Natural killer cell (primary cell): ENCODE measurements around the gene SMAD3. TPM values are rescaled to one million over a fixed set of nuclear protein-coding genes. Genes with fewer than 3 reads are reported as not detected.

Experiments used
- ATAC-seq, 3 donors: fragments of 150-1000 bp in 2 of 3; fragments of 200-7000 bp in 1 of 3; cut with Tn5 transposase; 1 replicate in 1 of 3; 2 replicates in 2 of 3; pipeline ENCODE4 v1.10.0; 2021; ENCODE audit warnings: mild to moderate bottlenecking in 2 of 3, moderate library complexity in 2 of 3
- DNase-seq, 2 donors: peaks; one replicate each; pipeline versions ENCODE4 v3.0.0 to v3.0.0-alpha.2; 2013 to 2021; ENCODE audit warnings: mixed read lengths in 1 of 2
- H3K27ac ChIP-seq: one replicate; pipeline ENCODE4 v1.5.1; 2013; ENCODE audit warnings: mild to moderate bottlenecking, low read length
- H3K27me3 ChIP-seq: one replicate; pipeline ENCODE4 v1.6.1; 2013; ENCODE audit warnings: low read length; ENCODE audit not compliant: control insufficient read depth, insufficient read depth
- H3K36me3 ChIP-seq: one replicate; pipeline ENCODE4 v1.6.1; 2013; ENCODE audit warnings: low read length; ENCODE audit not compliant: control insufficient read depth, insufficient read depth
- H3K4me1 ChIP-seq: one replicate; pipeline ENCODE4 v1.6.1; 2013; ENCODE audit warnings: low read length; ENCODE audit not compliant: control insufficient read depth, insufficient read depth
- H3K4me3 ChIP-seq: one replicate; pipeline ENCODE4 v1.5.1; 2013; ENCODE audit warnings: low read length
- H3K9me3 ChIP-seq: one replicate; pipeline ENCODE4 v1.6.1; 2013; ENCODE audit warnings: low read length; ENCODE audit not compliant: control insufficient read depth, insufficient read depth
- H3K27ac Mint-ChIP-seq, 2 donors: one replicate each; pipeline ENCODE4 v1.8.0; 2022; ENCODE audit warnings: mild to moderate bottlenecking in 2 of 2, mixed read lengths in 2 of 2, moderate library complexity in 1 of 2
- H3K27me3 Mint-ChIP-seq, 2 donors: one replicate each; pipeline ENCODE4 v1.8.0; 2022; ENCODE audit warnings: low read depth in 2 of 2, mixed read lengths in 2 of 2
- H3K36me3 Mint-ChIP-seq: one replicate; pipeline ENCODE4 v1.8.0; 2022; ENCODE audit warnings: mixed read lengths
- H3K4me1 Mint-ChIP-seq, 2 donors: one replicate each; pipeline ENCODE4 v1.8.0; 2022; ENCODE audit warnings: mixed read lengths in 2 of 2
- H3K4me3 Mint-ChIP-seq: one replicate; pipeline ENCODE4 v1.8.0; 2022; ENCODE audit warnings: mild to moderate bottlenecking, moderate library complexity, mixed read lengths
- H3K9me3 Mint-ChIP-seq, 2 donors: one replicate each; pipeline ENCODE4 v1.8.0; 2022; ENCODE audit warnings: mixed read lengths in 2 of 2
- CTCF ChIP-seq: fragments of 200-600 bp; IDR thresholded peaks from one replicate; pipeline ENCODE4 v1.8.0; 2022; ENCODE audit warnings: antibody characterized with exemption
- WGBS: methylation state at CpG from one replicate; pipeline ENCODE4 v1.1.7; 2013; ENCODE audit warnings: missing lambda C conversion rate; ENCODE audit not compliant: insufficient coverage; 5-methylcytosine and 5-hydroxymethylcytosine counted together
- intact Hi-C: fragments of 100-400 bp; cut with micrococcal nuclease; formaldehyde crosslinking; loops from one replicate; pipeline ENCODE4 v1.14.2; 2022
- total RNA-seq, 4 donors: library from RNA; stranded (reverse); fragments of 120-200 nt in 1 of 4; gene quantifications; one replicate each; pipeline versions ENCODE4 v1.2.3 to v1.2.4, GENCODE V29; 2013 to 2022

Gene SMAD3
- total RNA-seq, 3 donors from 2014 or later (not counting 1 experiment from before 2014, with no cell fraction given) = 47.1 to 72.6 (median 63.0) TPM

- Mint-ChIP-seq H3K9me3 (no peaks in the 10 kb centered on the region), H3K27me3 (no peaks in the 10 kb centered on the region), H3K36me3 (peaks cover 7% of the 10 kb centered on the region), H3K4me3 (no peak overlapping the region), H3K4me1 (peaks cover 19 to 29% of the 10 kb centered on the region in 2 donors), H3K27ac (peak overlapping the region; percentile 69 to 80)
- intact Hi-C loops = loop anchor here (2.0 kb wide), 1 partner anchor 238 kb away; no protein-coding TSS in a partner anchor
- Histone ChIP-seq H3K9me3 (no peaks in the 10 kb centered on the region), H3K4me3 (no peak overlapping the region), H3K27me3 (no peaks in the 10 kb centered on the region), H3K36me3 (peaks cover 52% of the 10 kb centered on the region), H3K27ac (peak overlapping the region; percentile 21), H3K4me1 (peaks cover 21% of the 10 kb centered on the region)
- ATAC-seq (no peak), DNase-seq (no peak)
- WGBS = 95% methylated on average over 5 of the region's 6 CpGs
- TF ChIP-seq CTCF = no peak
Observed at GRCh38 chr15:67185051-67185450, 119.6 kb downstream of the SMAD3 start.

GRCh38 chr15:67185621-67186225 is 120.3 kb downstream of the SMAD3 start:
- Histone ChIP-seq H3K27ac (peak overlapping the region; percentile 21), H3K36me3 (peaks cover 58% of the 10 kb centered on the region), H3K27me3 (no peaks in the 10 kb centered on the region), H3K4me3 (no peak overlapping the region), H3K9me3 (no peaks in the 10 kb centered on the region), H3K4me1 (peaks cover 21% of the 10 kb centered on the region)
- TF ChIP-seq CTCF = no peak
- WGBS = 47% methylated on average over 9 of the region's 9 CpGs
- intact Hi-C loops = loop anchor here (2.0 kb wide), 1 partner anchor 239 kb away; no protein-coding TSS in a partner anchor
- H3K27me3 Mint-ChIP-seq = no peaks in the 10 kb centered on the region
- no peaks in the 10 kb centered on the region for H3K9me3 Mint-ChIP-seq
- ATAC-seq = peak; percentile 51 to 83 (median 77)
- peak overlapping the region; percentile 69 to 80 for H3K27ac Mint-ChIP-seq
- no peak overlapping the region for H3K4me3 Mint-ChIP-seq
- H3K36me3 Mint-ChIP-seq = peaks cover 7% of the 10 kb centered on the region
- H3K4me1 Mint-ChIP-seq = peaks cover 19 to 28% of the 10 kb centered on the region in 2 donors
- peak in 1 of 2 donors; percentile 25 for DNase-seq

- Mint-ChIP-seq H3K36me3 (peaks cover 7% of the 10 kb centered on the region), H3K27ac (peak overlapping the region; percentile 69 to 80)
- ATAC-seq = peak in 1 of 3 donors; percentile 38
Observed at GRCh38 chr15:67186226-67186649, 120.8 kb downstream of the SMAD3 start.

More at GRCh38 chr15:67186226-67186649, 120.8 kb downstream of the SMAD3 start:
- no peak for DNase-seq
- Mint-ChIP-seq H3K27me3 (no peaks in the 10 kb centered on the region), H3K9me3 (no peaks in the 10 kb centered on the region), H3K4me3 (no peak overlapping the region), H3K4me1 (peaks cover 19 to 28% of the 10 kb centered on the region in 2 donors)
- 90% methylated on average over 5 of the region's 6 CpGs for WGBS
- no peak overlapping the region for H3K4me3 ChIP-seq
- peaks cover 63% of the 10 kb centered on the region for H3K36me3 ChIP-seq
- no peaks in the 10 kb centered on the region for H3K9me3 ChIP-seq
- H3K27me3 ChIP-seq = no peaks in the 10 kb centered on the region
- no peak for TF ChIP-seq CTCF
- intact Hi-C loops = no loop called here
- peaks cover 21% of the 10 kb centered on the region for H3K4me1 ChIP-seq
- H3K27ac ChIP-seq = no peak overlapping the region
